ENCODE data around the gene SPATA2L.

GRCh38 chr16:89723279-89724250 is 22.1 kb upstream of the SPATA2L start:
- no peak for TF ChIP-seq POLR2A (IDR thresholded peaks at IDR 0.05)
- TF ChIP-seq POLR2AphosphoS5 (IDR thresholded peaks at IDR 0.05) = peak; percentile 56 to 67 (median 66)
- TF ChIP-seq, protein P1, sequence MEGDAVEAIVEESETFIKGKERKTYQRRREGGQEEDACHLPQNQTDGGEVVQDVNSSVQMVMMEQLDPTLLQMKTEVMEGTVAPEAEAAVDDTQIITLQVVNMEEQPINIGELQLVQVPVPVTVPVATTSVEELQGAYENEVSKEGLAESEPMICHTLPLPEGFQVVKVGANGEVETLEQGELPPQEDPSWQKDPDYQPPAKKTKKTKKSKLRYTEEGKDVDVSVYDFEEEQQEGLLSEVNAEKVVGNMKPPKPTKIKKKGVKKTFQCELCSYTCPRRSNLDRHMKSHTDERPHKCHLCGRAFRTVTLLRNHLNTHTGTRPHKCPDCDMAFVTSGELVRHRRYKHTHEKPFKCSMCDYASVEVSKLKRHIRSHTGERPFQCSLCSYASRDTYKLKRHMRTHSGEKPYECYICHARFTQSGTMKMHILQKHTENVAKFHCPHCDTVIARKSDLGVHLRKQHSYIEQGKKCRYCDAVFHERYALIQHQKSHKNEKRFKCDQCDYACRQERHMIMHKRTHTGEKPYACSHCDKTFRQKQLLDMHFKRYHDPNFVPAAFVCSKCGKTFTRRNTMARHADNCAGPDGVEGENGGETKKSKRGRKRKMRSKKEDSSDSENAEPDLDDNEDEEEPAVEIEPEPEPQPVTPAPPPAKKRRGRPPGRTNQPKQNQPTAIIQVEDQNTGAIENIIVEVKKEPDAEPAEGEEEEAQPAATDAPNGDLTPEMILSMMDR (IDR thresholded peaks at IDR 0.05 in 8 of 11, conservative IDR thresholded peaks at IDR 0.05 in 3 of 11) = no peak
